ENCODE results near the gene PTPRN2. TPM values are rescaled to one million over a fixed set of nuclear protein-coding genes. Genes with fewer than 3 reads are reported as not detected.
"Not testable (repeated sequence)": the region's sequence is repeated elsewhere in the genome, so short reads cannot be mapped to it uniquely, and the experiment has no call there.

PTPRN2 gene
- polyA plus RNA-seq, 1 donor: 5.7 TPM

GRCh38 chr7:158469396-158470051 lies 118.1 kb downstream of the PTPRN2 start:
- no peak for DNase-seq

- DNase-seq: no peak
Observed at GRCh38 chr7:158468700-158469296, 118.8 kb downstream of the PTPRN2 start.

GRCh38 chr7:158468181-158468580 lies 119.4 kb downstream of the PTPRN2 start:
- no peak for DNase-seq

GRCh38 chr7:158467562-158467961 lies 120.1 kb downstream of the PTPRN2 start:
- no peak for DNase-seq

GRCh38 chr7:158463317-158463716 lies 124.3 kb downstream of the PTPRN2 start:
- DNase-seq: no peak

GRCh38 chr7:158461824-158462223 lies 125.8 kb downstream of the PTPRN2 start:
- no peak for DNase-seq

- no peak for DNase-seq
Observed at GRCh38 chr7:158460665-158461064, 127.0 kb downstream of the PTPRN2 start.

- no peak for DNase-seq
Observed at GRCh38 chr7:158458716-158459282, 128.8 kb downstream of the PTPRN2 start.

GRCh38 chr7:158458096-158458495 lies 129.5 kb downstream of the PTPRN2 start:
- no peak for DNase-seq

- DNase-seq: not testable (repeated sequence)
Observed at GRCh38 chr7:158457586-158457985, 130.0 kb downstream of the PTPRN2 start.

GRCh38 chr7:158454631-158455030 lies 133.0 kb downstream of the PTPRN2 start:
- no peak for DNase-seq

- DNase-seq: no peak
Observed at GRCh38 chr7:158453663-158454062, 134.0 kb downstream of the PTPRN2 start.

GRCh38 chr7:158452331-158452730 lies 135.3 kb downstream of the PTPRN2 start:
- DNase-seq: no peak

- no peak for DNase-seq
Observed at GRCh38 chr7:158450476-158451124, 137.0 kb downstream of the PTPRN2 start.

- DNase-seq: no peak
Observed at GRCh38 chr7:158449942-158450341, 137.7 kb downstream of the PTPRN2 start.

GRCh38 chr7:158449266-158449665 lies 138.4 kb downstream of the PTPRN2 start:
- no peak for DNase-seq

GRCh38 chr7:158448430-158449100 lies 139.1 kb downstream of the PTPRN2 start:
- no peak for DNase-seq

GRCh38 chr7:158447506-158448171 lies 140.0 kb downstream of the PTPRN2 start:
- DNase-seq: no peak

- DNase-seq: no peak
Observed at GRCh38 chr7:158447151-158447505, 140.5 kb downstream of the PTPRN2 start.

GRCh38 chr7:158446706-158447105 lies 140.9 kb downstream of the PTPRN2 start:
- no peak for DNase-seq

GRCh38 chr7:158446281-158446680 lies 141.3 kb downstream of the PTPRN2 start:
- DNase-seq: no peak

All from left kidney (tissue), 2 donors.